Measurements from ENCODE around the gene PCMTD2. TPM values are rescaled to one million over a fixed set of nuclear protein-coding genes. Genes with fewer than 3 reads are reported as not detected.

Gene PCMTD2
- total RNA-seq, 1 experiment from 2014 or later, result 45.7 TPM

GRCh38 chr20:64250027-64250426 is 5.5 kb upstream of the PCMTD2 start:
- Histone ChIP-seq H3F3A (ENCODE audit: low read length, unreplicated experiment) (no peaks in the 10 kb centered on the region), H3K9ac (ENCODE audit: low read length) (no peak overlapping the region), H3K79me2 (ENCODE audit: low read length) (no peaks in the 10 kb centered on the region), H3K4me3 (ENCODE audit: low read length) (no peak overlapping the region), H3K9me2 (replicated peaks; ENCODE audit: low read length) (no peaks in the 10 kb centered on the region), H3K4me2 (ENCODE audit: low read length) (no peak overlapping the region), H3K27ac (ENCODE audit: low read length) (no peak overlapping the region), H2AFZ (ENCODE audit: low read length) (no peak overlapping the region), H4K20me1 (ENCODE audit: low read length) (no peaks in the 10 kb centered on the region), H3K27me3 (ENCODE audit: low read length) (peaks cover 46% of the 10 kb centered on the region), H3K9me3 (ENCODE audit: low read length) (no peaks in the 10 kb centered on the region), H3K4me1 (ENCODE audit: insufficient read depth, low read length) (peaks cover 3% of the 10 kb centered on the region), H3K36me3 (ENCODE audit: low read depth, low read length) (no peaks in the 10 kb centered on the region)
- TF ChIP-seq CTCF (conservative IDR thresholded peaks at IDR 0.05; ENCODE audit: low read depth, low read length), result no peak
- TF ChIP-seq EZH2 (IDR thresholded peaks at IDR 0.05; ENCODE audit: low read length, unreplicated experiment), result no peak
- no peak for TF ChIP-seq EZH2phosphoT487 (IDR thresholded peaks at IDR 0.05; ENCODE audit: borderline replicate concordance, low read length)
- ChIA-PET POLR2A (ENCODE audit: unreplicated experiment) (no interaction called here), CTCF (no interaction called here)
- no TSS peak for BruUV-seq (replicated peaks)
- no peak for DNase-seq
- no peak for ATAC-seq
- intact Hi-C loops (cut with micrococcal nuclease), result no loop called here

- BruUV-seq (replicated peaks), result no TSS peak
- intact Hi-C loops (cut with micrococcal nuclease), result no loop called here
- ATAC-seq (no peak), DNase-seq (no peak)
- Histone ChIP-seq H3K4me1 (ENCODE audit: insufficient read depth, low read length) (peaks cover 16% of the 10 kb centered on the region), H3K27ac (ENCODE audit: low read length) (no peak overlapping the region), H3K27me3 (ENCODE audit: low read length) (peaks cover 22% of the 10 kb centered on the region), H3K9me3 (ENCODE audit: low read length) (no peaks in the 10 kb centered on the region), H3K9ac (ENCODE audit: low read length) (no peak overlapping the region), H4K20me1 (ENCODE audit: low read length) (no peaks in the 10 kb centered on the region), H3K4me2 (ENCODE audit: low read length) (no peak overlapping the region), H3K4me3 (ENCODE audit: low read length) (no peak overlapping the region), H3K36me3 (ENCODE audit: low read depth, low read length) (no peaks in the 10 kb centered on the region), H3F3A (ENCODE audit: low read length, unreplicated experiment) (no peaks in the 10 kb centered on the region), H3K9me2 (replicated peaks; ENCODE audit: low read length) (no peaks in the 10 kb centered on the region), H3K79me2 (ENCODE audit: low read length) (peaks cover 23% of the 10 kb centered on the region), H2AFZ (ENCODE audit: low read length) (no peak overlapping the region)
- CTCF ChIA-PET, result no interaction called here
- POLR2A ChIA-PET (ENCODE audit: unreplicated experiment), result no interaction called here
- TF ChIP-seq EZH2phosphoT487 (IDR thresholded peaks at IDR 0.05; ENCODE audit: borderline replicate concordance, low read length), result no peak
- no peak for TF ChIP-seq EZH2 (IDR thresholded peaks at IDR 0.05; ENCODE audit: low read length, unreplicated experiment)
- no peak for TF ChIP-seq CTCF (conservative IDR thresholded peaks at IDR 0.05; ENCODE audit: low read depth, low read length)
Measured at GRCh38 chr20:64253000-64253383, 2.6 kb upstream of the PCMTD2 start.

- H3K9me3 ChIP-seq (ENCODE audit: low read length), result no peaks in the 10 kb centered on the region
- no peak overlapping the region for H2AFZ ChIP-seq (ENCODE audit: low read length)
- no peak overlapping the region for H3K9ac ChIP-seq (ENCODE audit: low read length)
- ChIA-PET CTCF (no interaction called here), POLR2A (ENCODE audit: unreplicated experiment) (no interaction called here)
- H3K36me3 ChIP-seq (ENCODE audit: low read depth, low read length), result no peaks in the 10 kb centered on the region
- TF ChIP-seq EZH2 (IDR thresholded peaks at IDR 0.05; ENCODE audit: low read length, unreplicated experiment), result no peak
- TF ChIP-seq EZH2phosphoT487 (IDR thresholded peaks at IDR 0.05; ENCODE audit: borderline replicate concordance, low read length), result no peak
- TF ChIP-seq CTCF (conservative IDR thresholded peaks at IDR 0.05; ENCODE audit: low read depth, low read length), result no peak
- H3K27me3 ChIP-seq (ENCODE audit: low read length), result peaks cover 22% of the 10 kb centered on the region
- peaks cover 16% of the 10 kb centered on the region for H3K4me1 ChIP-seq (ENCODE audit: insufficient read depth, low read length)
- peaks cover 27% of the 10 kb centered on the region for H3K79me2 ChIP-seq (ENCODE audit: low read length)
- no peak overlapping the region for H3K27ac ChIP-seq (ENCODE audit: low read length)
- no peak overlapping the region for H3K4me2 ChIP-seq (ENCODE audit: low read length)
- no peaks in the 10 kb centered on the region for H4K20me1 ChIP-seq (ENCODE audit: low read length)
- H3F3A ChIP-seq (ENCODE audit: low read length, unreplicated experiment), result no peaks in the 10 kb centered on the region
- BruUV-seq (replicated peaks), result no TSS peak
- no peak for DNase-seq
- ATAC-seq, result no peak
- H3K9me2 ChIP-seq (replicated peaks; ENCODE audit: low read length), result no peaks in the 10 kb centered on the region
- intact Hi-C loops (cut with micrococcal nuclease), result no loop called here
- no peak overlapping the region for H3K4me3 ChIP-seq (ENCODE audit: low read length)
Measured at GRCh38 chr20:64253443-64253842, 2.1 kb upstream of the PCMTD2 start.
